Mammary epithelial cell (primary cell): ENCODE data around the gene CREBBP.

ENCODE experiments used
- CTCF ChIP-seq, 2 donors: IDR thresholded peaks in 1 of 2; conservative IDR thresholded peaks in 1 of 2; 2 replicates each; pipeline ENCODE4 v1.5.1; 2011 to 2012; ENCODE audit warnings: inconsistent platforms in 2 of 2, low read length in 2 of 2, mild to moderate bottlenecking in 2 of 2, control low read depth in 1 of 2, low read depth in 1 of 2; ENCODE audit not compliant: insufficient read depth in 1 of 2; ENCODE audit errors: extremely low read depth in 1 of 2
- EZH2 ChIP-seq: IDR thresholded peaks from 2 replicates; pipeline ENCODE4 v1.6.1; 2012; ENCODE audit warnings: low read length, inconsistent platforms, borderline replicate concordance

- TF ChIP-seq CTCF (conservative IDR thresholded peaks at IDR 0.05 in 1 of 2, IDR thresholded peaks at IDR 0.05 in 1 of 2; ENCODE audit: extremely low read depth in 1 of 2, insufficient read depth in 1 of 2, low read depth in 1 of 2, low read length in 2 of 2) (no peak), EZH2 (no peak)
Measured at GRCh38 chr16:3687021-3687420, 193.5 kb downstream of the CREBBP start.
